NOMO-1 (cell line): ENCODE data around the gene GAS7.

Experiments used
- DNase-seq, 2 experiments: peaks; one replicate each; lab custom pipeline; 2025; ENCODE audit not compliant: unreplicated experiment in 2 of 2; lab: John Stamatoyannopoulos, UW

The GAS7 gene

DNA sequence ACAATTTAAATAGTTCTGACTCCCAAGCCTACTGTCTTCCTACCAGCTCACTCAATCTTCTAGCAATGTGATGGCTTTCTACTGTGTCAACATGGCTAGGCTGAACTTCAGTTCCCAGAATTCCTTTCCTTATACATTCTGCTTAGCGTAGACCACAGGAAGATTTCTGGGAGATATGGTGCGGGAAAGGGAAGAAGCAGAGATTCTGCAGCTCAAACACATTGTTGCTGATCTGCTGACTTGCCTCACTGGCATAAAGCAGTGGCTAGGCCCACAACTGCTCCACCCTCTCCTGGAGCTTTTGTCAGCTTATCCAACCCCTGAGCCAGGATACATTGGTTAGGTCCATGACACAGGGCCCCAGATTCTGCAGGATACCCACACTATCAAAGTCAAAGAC, 58.8 kb downstream of the GAS7 start:
- DNase-seq = no peak

GRCh38 chr17:10136258-10136981, 62.0 kb downstream of the GAS7 start:
- no peak for DNase-seq

GRCh38 chr17:10135539-10136257, 62.7 kb downstream of the GAS7 start:
- peak in 1 of 2 experiments; percentile 60 for DNase-seq

DNA sequence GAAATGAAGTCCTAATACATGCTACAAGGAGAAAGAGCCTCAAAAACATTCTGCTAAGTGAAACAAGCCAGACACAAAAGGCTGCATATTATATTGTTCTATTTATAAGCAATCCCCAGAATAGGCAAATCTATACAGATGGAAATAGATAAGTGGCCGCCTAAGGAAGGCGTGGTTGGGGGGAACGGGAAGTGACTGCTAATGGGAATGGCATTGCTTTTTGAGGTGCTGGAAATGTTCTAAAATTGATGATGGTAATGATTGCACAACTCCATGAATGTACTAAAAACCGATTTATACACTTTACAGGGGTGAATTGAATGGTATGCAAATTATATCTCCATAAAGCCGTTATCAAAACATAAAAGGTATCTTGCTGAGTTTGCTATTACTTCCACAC, 67.7 kb downstream of the GAS7 start:
- no peak for DNase-seq

DNA sequence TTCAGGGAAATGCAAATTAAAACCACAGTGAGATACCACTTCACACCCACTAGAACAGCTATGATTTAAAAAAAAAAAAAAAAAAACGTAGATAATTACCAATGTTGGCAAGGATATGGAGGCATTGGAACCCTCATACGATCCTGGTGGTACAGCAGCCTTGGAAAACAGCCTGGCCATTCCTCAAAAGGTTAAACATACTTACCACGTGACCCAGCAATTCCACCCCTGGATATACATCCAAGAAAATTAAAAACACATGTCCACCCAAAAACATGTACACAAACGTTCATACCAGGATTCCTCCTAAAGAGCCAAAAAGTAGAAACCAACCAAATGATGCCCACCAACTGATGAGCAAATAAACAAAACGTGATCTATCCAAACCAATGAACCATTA, 68.1 kb downstream of the GAS7 start:
- no peak for DNase-seq

GRCh38 chr17:10127819-10128425, 70.5 kb downstream of the GAS7 start:
- no peak for DNase-seq

- peak; percentile 16 to 37 for DNase-seq
These were observed 71.5 kb downstream of the GAS7 start for GRCh38 chr17:10126616-10127501.

- DNase-seq = no peak
These were observed 72.2 kb downstream of the GAS7 start for GRCh38 chr17:10126276-10126615.

GRCh38 chr17:10125531-10126275, 72.7 kb downstream of the GAS7 start:
- no peak for DNase-seq

GRCh38 chr17:10123093-10123492, 75.3 kb downstream of the GAS7 start:
- no peak for DNase-seq

DNA sequence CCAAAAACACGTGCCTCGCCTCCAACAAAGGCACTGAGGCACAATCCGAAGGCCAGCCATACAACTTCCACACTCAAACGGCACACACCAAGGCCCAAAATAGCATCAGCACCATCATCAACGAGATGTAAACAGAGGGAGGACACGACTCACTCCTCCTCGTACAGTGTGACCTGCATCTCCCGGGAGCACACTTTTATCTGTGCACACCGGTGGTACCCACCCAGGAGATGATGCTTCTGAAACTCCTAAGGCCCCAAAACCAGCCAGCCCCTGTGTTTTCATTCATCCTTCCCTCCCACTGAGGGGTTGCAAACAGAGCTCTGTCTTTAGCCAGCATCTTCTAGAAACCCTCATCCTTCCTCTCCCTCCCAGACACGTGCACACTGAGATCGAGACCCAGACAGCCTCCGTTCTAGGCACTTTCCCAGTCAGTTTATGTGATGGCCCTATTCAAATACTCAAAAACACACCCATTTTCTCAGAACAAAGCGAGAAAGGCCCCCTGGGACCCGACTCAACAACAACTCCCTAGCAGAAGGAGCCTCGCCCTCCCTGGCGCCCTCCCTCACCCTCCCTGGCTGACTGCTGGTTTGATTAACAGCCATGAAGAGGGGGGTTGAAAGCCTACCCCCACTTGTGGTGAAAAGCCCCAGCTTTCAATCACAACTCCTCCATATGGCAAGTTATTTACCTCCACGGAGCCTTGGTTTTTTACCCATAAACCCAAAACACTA, 76.3 kb downstream of the GAS7 start:
- no peak for DNase-seq

GRCh38 chr17:10120749-10121148, 77.7 kb downstream of the GAS7 start:
- DNase-seq = no peak

DNA sequence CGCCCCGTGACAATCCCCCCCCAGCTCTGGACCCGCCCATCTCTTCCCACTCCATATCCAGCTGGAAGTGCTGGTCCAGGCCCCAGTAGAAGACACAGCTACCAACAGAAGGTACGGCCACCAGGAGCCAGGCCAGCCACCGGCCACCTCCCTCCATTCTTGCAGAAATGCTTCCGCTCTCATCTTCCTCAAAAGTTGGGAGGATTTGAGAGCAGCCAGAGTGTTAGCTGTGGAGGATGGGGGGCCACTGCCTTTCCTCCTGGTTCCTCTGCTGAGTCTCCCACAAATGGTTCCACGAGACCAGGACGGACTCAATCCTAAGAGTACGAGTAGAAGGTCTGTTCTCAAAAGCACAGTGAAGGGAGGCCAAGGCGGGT, 78.3 kb downstream of the GAS7 start:
- peak; percentile 64 to 67 for DNase-seq

- peak; percentile 55 to 76 for DNase-seq
These were observed 79.0 kb downstream of the GAS7 start for GRCh38 chr17:10119203-10120108.

DNA sequence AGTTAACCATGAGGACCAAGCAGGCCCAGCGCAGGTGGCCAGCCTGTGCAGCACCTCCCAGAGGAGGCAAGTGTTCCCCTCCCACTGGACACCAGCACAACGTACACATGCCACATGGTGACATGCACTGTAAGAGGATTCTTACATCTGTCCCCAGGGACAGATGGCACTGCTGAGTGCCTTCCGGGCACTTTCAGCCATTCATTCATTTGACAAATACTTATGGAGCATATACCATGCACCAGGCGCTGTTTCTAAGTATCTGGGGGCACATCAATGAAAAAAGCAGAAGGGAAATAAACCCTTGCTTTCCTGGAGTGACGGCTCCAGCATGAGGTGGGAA, 79.6 kb downstream of the GAS7 start:
- DNase-seq = no peak

GRCh38 chr17:10117581-10118001, 80.8 kb downstream of the GAS7 start:
- peak; percentile 80 to 85 for DNase-seq

GRCh38 chr17:10116753-10117420, 81.5 kb downstream of the GAS7 start:
- no peak for DNase-seq

DNA sequence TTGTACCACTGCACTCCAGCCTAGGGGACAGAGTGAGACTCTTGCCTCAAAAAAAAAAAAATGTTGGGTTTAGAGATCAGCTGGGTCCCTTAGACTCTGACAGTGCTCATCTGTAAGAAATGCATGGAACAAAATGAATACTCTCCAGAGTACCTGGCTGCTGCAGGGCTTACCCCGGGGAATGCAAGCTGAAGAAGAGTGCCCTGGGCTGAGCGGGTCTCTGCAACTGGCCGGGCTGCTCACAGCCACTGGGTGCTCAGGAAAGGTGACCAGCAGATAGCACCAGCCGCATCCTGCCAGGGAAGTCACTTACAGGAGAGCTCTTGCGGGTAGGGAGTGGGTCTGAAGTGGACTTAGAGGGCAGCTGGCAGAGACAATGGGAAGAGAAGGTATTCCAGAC, 82.1 kb downstream of the GAS7 start:
- no peak for DNase-seq
